Umbilical cord (tissue), 2 donors: ENCODE data around the gene CYP8B1. TPM values are rescaled to one million over a fixed set of nuclear protein-coding genes. Genes with fewer than 3 reads are reported as not detected.

Experiments used
- DNase-seq: peaks from one replicate; pipeline ENCODE4 v3.0.0-alpha.2; 2015; ENCODE audit warnings: low spot score
- total RNA-seq: library from RNA; depleted of rRNA; stranded (reverse); fragments of >200 nt; gene quantifications from one replicate; pipeline ENCODE4 v1.2.3, GENCODE V29; 2014; ENCODE audit warnings: low replicate concordance; ENCODE audit not compliant: insufficient read depth

Gene CYP8B1
- total RNA-seq, 1 donor from 2014 or later, result 2.6 TPM

GRCh38 chr3:42827654-42828053 is 48.0 kb downstream of the CYP8B1 start:
- no peak for DNase-seq

DNA sequence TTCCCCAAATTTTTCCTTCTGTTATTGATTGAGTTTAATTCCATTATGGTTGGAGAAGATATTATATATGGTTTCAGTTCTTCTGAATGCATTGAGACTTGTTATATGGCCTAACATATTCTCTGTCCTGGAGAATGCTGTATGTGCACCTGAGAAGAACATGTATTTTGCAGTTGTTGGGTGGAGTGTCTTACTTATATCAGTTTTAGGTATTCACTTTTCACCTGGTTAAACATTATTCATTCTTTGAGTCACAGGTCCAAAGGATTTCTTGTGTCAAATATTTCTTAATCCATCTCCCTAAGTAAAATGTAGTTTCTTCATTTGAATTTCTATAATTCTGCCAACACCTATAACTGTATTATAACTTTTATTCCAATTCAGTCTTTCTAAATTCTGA is 48.7 kb downstream of the CYP8B1 start:
- DNase-seq, result no peak

- no peak for DNase-seq
Measured at GRCh38 chr3:42826141-42826540, 49.5 kb downstream of the CYP8B1 start.

- DNase-seq, result peak; percentile 78
Measured at GRCh38 chr3:42823351-42823750, 52.3 kb downstream of the CYP8B1 start.

DNA sequence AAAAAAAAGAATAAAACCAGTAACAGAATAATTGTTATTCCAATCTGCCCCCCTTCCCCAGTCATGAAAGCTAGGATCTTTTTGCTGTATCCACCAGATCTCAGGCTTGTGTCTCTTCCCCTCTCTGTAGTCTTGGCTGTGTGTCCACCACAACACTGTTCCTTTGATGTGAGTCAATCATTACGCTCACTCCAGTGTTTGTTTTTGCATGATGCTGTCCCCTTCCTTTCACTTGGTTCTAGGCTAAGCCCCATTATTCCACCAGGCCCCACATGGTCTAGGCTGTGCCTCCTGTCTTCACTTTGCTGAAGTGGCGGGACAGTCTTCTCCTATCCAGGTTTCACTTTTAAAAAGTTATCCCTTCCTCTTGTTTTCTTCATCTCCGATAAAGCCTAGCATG is 52.9 kb downstream of the CYP8B1 start:
- DNase-seq, result no peak

Other genes starting within 250 kb of the CYP8B1 start
- 49.8 TPM for gene ZBTB47, start 222.2 kb downstream of the CYP8B1 start, total RNA-seq
- gene KLHL40, start 190.3 kb downstream of the CYP8B1 start, total RNA-seq, result not detected
- gene HHATL, start 173.1 kb downstream of the CYP8B1 start, total RNA-seq, result not detected
- not detected for gene CCDC13, start 102.6 kb downstream of the CYP8B1 start, total RNA-seq
- 125 TPM for gene HIGD1A, start 71.4 kb downstream of the CYP8B1 start, total RNA-seq
- gene ACKR2, start 66.4 kb downstream of the CYP8B1 start, total RNA-seq, result 10.4 TPM
- 10.4 TPM for gene ZNF662, start 30.3 kb upstream of the CYP8B1 start, total RNA-seq
- gene GASK1A, start 103.4 kb upstream of the CYP8B1 start, total RNA-seq, result 38.5 TPM
- gene POMGNT2, start 230.2 kb upstream of the CYP8B1 start, total RNA-seq, result 20.0 TPM